SK-N-SH (cell line): ENCODE measurements around the gene TBC1D13. TPM values are rescaled to one million over a fixed set of nuclear protein-coding genes. Genes with fewer than 3 reads are reported as not detected.
A peak's percentile ranks its signal among the peaks of the same experiment; 100 is the strongest.

Source experiments
- CTCF ChIA-PET: fragments of 300-600, 350-600 bp; formaldehyde crosslinking; extraction: SDS; loops from one replicate; lab custom pipeline; 2021; lab: Yijun Ruan, JAX
- POLR2A ChIA-PET: fragments of 350-600 bp; sonication (Branson Sonifier 250); formaldehyde crosslinking; extraction: SDS; loops from one replicate; lab custom pipeline; 2020; ENCODE audit warnings: antibody characterized with exemption, inconsistent platforms; lab: Yijun Ruan, JAX
- DNase-seq: peaks from one replicate; pipeline ENCODE4 v3.0.0; 2012
- H2AFZ ChIP-seq: fragments of 200-600 bp; sonication (generic); 2 replicates; pipeline ENCODE4 v1.8.1; 2016; ENCODE audit warnings: antibody characterized with exemption, mild to moderate bottlenecking, low read depth
- H3F3A ChIP-seq: fragments of 200-600 bp; sonication (generic); replicated peaks from 2 replicates; pipeline ENCODE3; 2016; ENCODE audit warnings: antibody characterized with exemption, mild to moderate bottlenecking; ENCODE audit not compliant: insufficient read depth
- H3K27ac ChIP-seq, 2 experiments: fragments of 200-500 bp in 1 of 2; fragments of 200-600 bp in 1 of 2; sonication (Bioruptor generic) in 1 of 2; sonication (generic), shearing (Covaris generic) in 1 of 2; 2 replicates each; pipeline versions ENCODE4 v1.5.1 to v1.6.1; 2014 to 2016; ENCODE audit warnings: low read depth in 2 of 2, inconsistent platforms in 1 of 2, low read length in 1 of 2, mild to moderate bottlenecking in 1 of 2, mixed read lengths in 1 of 2
- H3K27me3 ChIP-seq: fragments of 200-600 bp; sonication (generic), shearing (Covaris generic); 2 replicates; pipeline ENCODE4 v1.6.1; 2016; ENCODE audit warnings: mixed run types; ENCODE audit not compliant: insufficient read depth
- H3K36me3 ChIP-seq, 2 experiments: fragments of 200-500 bp in 1 of 2; fragments of 200-600 bp in 1 of 2; sonication (Bioruptor generic) in 1 of 2; sonication (generic) in 1 of 2; replicated peaks in 1 of 2; 2 replicates each; pipeline versions ENCODE3 to v1.5.1; 2014 to 2016; ENCODE audit warnings: low read length in 1 of 2, mild to moderate bottlenecking in 1 of 2; ENCODE audit not compliant: insufficient read depth in 2 of 2, control insufficient read depth in 1 of 2
- H3K4me1 ChIP-seq, 2 experiments: fragments of 200-500 bp in 1 of 2; fragments of 200-600 bp in 1 of 2; sonication (Bioruptor generic) in 1 of 2; sonication (generic), shearing (Covaris generic) in 1 of 2; 2 replicates each; pipeline versions ENCODE4 v1.5.1 to v1.6.1; 2014 to 2016; ENCODE audit warnings: low read depth in 1 of 2, low read length in 1 of 2, mixed run types in 1 of 2; ENCODE audit not compliant: insufficient read depth in 2 of 2, control insufficient read depth in 1 of 2
- H3K4me2 ChIP-seq: fragments of 200-600 bp; sonication (generic), shearing (Covaris generic); 2 replicates; pipeline ENCODE4 v1.6.1; 2017; ENCODE audit warnings: mixed run types
- H3K4me3 ChIP-seq, 2 experiments: fragments of 200-500 bp in 1 of 2; fragments of 200-600 bp in 1 of 2; sonication (Bioruptor generic) in 1 of 2; sonication (generic), shearing (Covaris generic) in 1 of 2; 2 replicates each; pipeline versions ENCODE4 v1.5.1 to v1.8.1; 2014 to 2016; ENCODE audit warnings: low read depth in 2 of 2, inconsistent platforms in 1 of 2, low read length in 1 of 2, mild to moderate bottlenecking in 1 of 2, mixed read lengths in 1 of 2, moderate library complexity in 1 of 2
- H3K79me2 ChIP-seq: fragments of 200-600 bp; sonication (generic); 2 replicates; pipeline ENCODE4 v1.8.1; 2017; ENCODE audit warnings: mild to moderate bottlenecking; ENCODE audit not compliant: insufficient read depth
- H3K9ac ChIP-seq: fragments of 200-600 bp; sonication (generic); 2 replicates; pipeline ENCODE4 v1.6.1; 2017; ENCODE audit warnings: mixed run types
- H3K9me2 ChIP-seq: fragments of 200-600 bp; sonication (generic); 2 replicates; pipeline ENCODE4 v1.6.1; 2017; ENCODE audit warnings: mixed run types
- H3K9me3 ChIP-seq: fragments of 200-600 bp; sonication (generic); 2 replicates; pipeline ENCODE4 v1.6.1; 2017; ENCODE audit warnings: mixed run types, mild to moderate bottlenecking, moderate library complexity
- H4K20me1 ChIP-seq: fragments of 200-600 bp; sonication (generic); 2 replicates; pipeline ENCODE4 v1.6.1; 2017; ENCODE audit warnings: mild to moderate bottlenecking, mixed run types; ENCODE audit not compliant: insufficient read depth
- CHD2 ChIP-seq: fragments of 150-350 bp; IDR thresholded peaks from 2 replicates; pipeline ENCODE4 v1.6.1; 2018; ENCODE audit warnings: low read length; ENCODE audit not compliant: partially characterized antibody
- ELF1 ChIP-seq: IDR thresholded peaks from 2 replicates; pipeline ENCODE4 v1.4.0; 2012
- FOSL2 ChIP-seq: IDR thresholded peaks from 2 replicates; pipeline ENCODE4 v1.4.0; 2012; ENCODE audit warnings: low read depth, mild to moderate bottlenecking, moderate library complexity, borderline replicate concordance
- FOXJ3 ChIP-seq: sonication (generic); formaldehyde crosslinking; IDR thresholded peaks from 2 replicates; pipeline ENCODE4 v1.5.1; 2020; ENCODE audit warnings: mild to moderate bottlenecking, missing genetic modification reagents
- FOXM1 ChIP-seq: IDR thresholded peaks from 2 replicates; pipeline ENCODE4 v1.4.0; 2012; ENCODE audit warnings: low read depth, mild to moderate bottlenecking
- GABPA ChIP-seq: IDR thresholded peaks from 2 replicates; pipeline ENCODE4 v1.4.0; 2012; ENCODE audit warnings: low read depth, mild to moderate bottlenecking
- GATA2 ChIP-seq: sonication (generic); formaldehyde crosslinking; IDR thresholded peaks from 2 replicates; pipeline ENCODE4 v1.5.0; 2020; ENCODE audit warnings: mild to moderate bottlenecking, missing genetic modification reagents
- IRF3 ChIP-seq: fragments of 150-350 bp; IDR thresholded peaks from 2 replicates; pipeline ENCODE4 v1.6.1; 2016; ENCODE audit warnings: mild to moderate bottlenecking, low read depth, low read length
- JUND ChIP-seq: IDR thresholded peaks from 2 replicates; pipeline ENCODE4 v1.4.0; 2012
- MAX ChIP-seq: IDR thresholded peaks from 2 replicates; pipeline ENCODE4 v1.4.0; 2012; ENCODE audit warnings: low read depth
- NRF1 ChIP-seq: IDR thresholded peaks from 2 replicates; pipeline ENCODE4 v1.6.1; 2012; ENCODE audit warnings: low read depth, mild to moderate bottlenecking, low read length
- PBX3 ChIP-seq: IDR thresholded peaks from 2 replicates; pipeline ENCODE4; 2012
- RCOR1 ChIP-seq: fragments of 150-350 bp; IDR thresholded peaks from 2 replicates; pipeline ENCODE4 v1.6.1; 2017; ENCODE audit warnings: antibody characterized with exemption, low read length
- REST ChIP-seq: IDR thresholded peaks from 2 replicates; pipeline ENCODE4 v1.6.1; 2012; ENCODE audit warnings: mild to moderate bottlenecking, low read depth, low read length, moderate library complexity
- RFX5 ChIP-seq: IDR thresholded peaks from 2 replicates; pipeline ENCODE4 v1.6.1; 2012; ENCODE audit warnings: mild to moderate bottlenecking, improper control_type of control experiment, low read length
- RXRA ChIP-seq: IDR thresholded peaks from 2 replicates; pipeline ENCODE4 v1.4.0; 2012; ENCODE audit warnings: low read depth, mild to moderate bottlenecking, borderline replicate concordance
- SIN3A ChIP-seq: IDR thresholded peaks from 2 replicates; pipeline ENCODE4 v1.6.1; 2012; ENCODE audit warnings: low read depth, mild to moderate bottlenecking, low read length, moderate library complexity, borderline replicate concordance
- TAF1 ChIP-seq: IDR thresholded peaks from 2 replicates; pipeline ENCODE4 v1.6.1; 2012; ENCODE audit warnings: low read depth, mild to moderate bottlenecking, low read length, moderate library complexity, borderline replicate concordance
- USF1 ChIP-seq: IDR thresholded peaks from 2 replicates; pipeline ENCODE4 v1.4.0; 2012; ENCODE audit warnings: low read depth, borderline replicate concordance
- USF2 ChIP-seq: fragments of 150-350 bp; IDR thresholded peaks from 2 replicates; pipeline ENCODE4 v1.6.1; 2017; ENCODE audit warnings: antibody characterized with exemption, low read length, low read depth, borderline replicate concordance
- YY1 ChIP-seq: IDR thresholded peaks from 2 replicates; pipeline ENCODE4 v1.4.0; 2012; ENCODE audit warnings: low read depth, mild to moderate bottlenecking
- WGBS: methylation state at CpG from one replicate; pipeline ENCODE4 v1.1.6; 2017; ENCODE audit warnings: low lambda C conversion rate; 5-methylcytosine and 5-hydroxymethylcytosine counted together
- polyA plus RNA-seq, 3 experiments: library from polyadenylated mRNA; depleted of rRNA; stranded (reverse); fragments of >200 nt; gene quantifications; 2 replicates each; pipeline ENCODE4 v1.2.3, GENCODE V29; 2012

The TBC1D13 gene
- polyA plus RNA-seq (2012; rRNA removed), result 19.1 and 19.7 TPM in 2 replicates
- polyA plus RNA-seq (2012; cell fraction: cytosol; rRNA removed), result 10.1 and 14.8 TPM in 2 replicates
- polyA plus RNA-seq (2012; cell fraction: nucleus; rRNA removed), result 26.5 and 27.7 TPM in 2 replicates

GRCh38 chr9:128786681-128787601 lies at the start of gene TBC1D13:
Gene TBC1D13 (plus strand): TSS chr9:128787253. CDS start chr9:128787354, 101 bp downstream.
- WGBS, result 30% methylated on average over 22 of the region's 64 CpGs
- H3K9me2 ChIP-seq, result no peaks in the 10 kb centered on the region
- peak within 1 kb of the TSS; percentile 93 for H2AFZ ChIP-seq
- no peaks in the 10 kb centered on the region for H3K9me3 ChIP-seq
- peak within 1 kb of the TSS; percentile 91 for H3K4me2 ChIP-seq
- no peaks in the 10 kb centered on the region for H3K27me3 ChIP-seq
- H3F3A ChIP-seq, result peaks cover 5% of the 10 kb centered on the region
- peak within 1 kb of the TSS; percentile 74 to 93 for H3K4me3 ChIP-seq
- H3K36me3 ChIP-seq, result peaks cover 0 to 15% of the 10 kb centered on the region in 2 experiments
- H3K9ac ChIP-seq, result peak within 1 kb of the TSS; percentile 75
- H4K20me1 ChIP-seq, result no peaks in the 10 kb centered on the region
- ChIA-PET CTCF (interaction anchor here (1.2 kb wide), 1 partner anchor 53 kb away, joined by 3 read pairs; no protein-coding TSS in a partner anchor), POLR2A (no interaction called here)
- H3K27ac ChIP-seq, result peak within 1 kb of the TSS; percentile 48 to 56; a peak in 2 of 4 replicates
- H3K79me2 ChIP-seq, result peaks cover 28% of the 10 kb centered on the region
- peak; percentile 98 for DNase-seq
- peaks cover 0 to 10% of the 10 kb centered on the region in 2 experiments; a peak in 1 of 4 replicates for H3K4me1 ChIP-seq
- TF ChIP-seq CHD2, result no peak
- peak; percentile 70 for TF ChIP-seq GABPA
- no peak; the same call in 1 of the 2 replicates for TF ChIP-seq USF2
- no peak for TF ChIP-seq JUND
- no peak for TF ChIP-seq YY1
- no peak for TF ChIP-seq PBX3
- no peak for TF ChIP-seq IRF3
- TF ChIP-seq RFX5, result no peak
- TF ChIP-seq FOXM1, result no peak
- TF ChIP-seq SIN3A, result peak; percentile 93
- no peak for TF ChIP-seq ELF1
- no peak for TF ChIP-seq RXRA
- TF ChIP-seq REST, result 0 out of 2 replicates have a peak, but pooled peaks have one; percentile 37
- TF ChIP-seq FOXJ3 (CRISPR knock-in tag), result 0 out of 2 replicates have a peak, but pooled peaks have one; percentile 46
- TF ChIP-seq NRF1, result 0 out of 2 replicates have a peak, but pooled peaks have one; percentile 39
- TF ChIP-seq USF1, result peak; percentile 96
- peak; percentile 75 for TF ChIP-seq TAF1
- TF ChIP-seq GATA2 (CRISPR knock-in tag), result no peak
- no peak; the same call in 1 of the 2 replicates for TF ChIP-seq RCOR1
- peak; percentile 97 for TF ChIP-seq MAX
- no peak for TF ChIP-seq FOSL2
